B cell (primary cell): ENCODE data around the gene PLCG2. TPM values are rescaled to one million over a fixed set of nuclear protein-coding genes. Genes with fewer than 3 reads are reported as not detected.

Experiments
- ATAC-seq: fragments of 200-7000 bp; cut with Tn5 transposase; one replicate; pipeline ENCODE4 v1.10.0; 2021; ENCODE audit warnings: low read depth, mild to moderate bottlenecking, moderate number of reproducible peaks, moderate library complexity
- CTCF ChIA-PET: fragments of 350-600 bp; sonication (Branson Sonifier 250); formaldehyde crosslinking; loops from one replicate; lab custom pipeline; 2021; ENCODE audit warnings: antibody characterized with exemption, inconsistent platforms; lab: Charles Lee
- POLR2A ChIA-PET: fragments of 350-600 bp; sonication (Branson Sonifier 250); formaldehyde crosslinking; loops from one replicate; lab custom pipeline; 2021; ENCODE audit warnings: antibody characterized with exemption; lab: Charles Lee
- DNase-seq: peaks from one replicate; pipeline ENCODE4 v3.0.0; 2013
- H2AFZ ChIP-seq: 2 replicates; pipeline ENCODE4 v1.6.1; 2012; ENCODE audit warnings: mild to moderate bottlenecking, low read depth, low read length; ENCODE audit not compliant: insufficient read depth, poor library complexity, severe bottlenecking
- H3K27ac ChIP-seq, 2 donors: 1 replicate in 1 of 2; 2 replicates in 1 of 2; pipeline ENCODE4 v1.5.1; 2012 to 2013; ENCODE audit warnings: low read length in 2 of 2, mild to moderate bottlenecking in 2 of 2, moderate library complexity in 1 of 2
- H3K27me3 ChIP-seq, 4 experiments: fragments of 200-600 bp in 1 of 4; sonication (generic) in 1 of 4; replicated peaks in 1 of 4; 1 replicate in 2 of 4; 2 replicates in 2 of 4; pipeline versions ENCODE4 v1.6.1 to v1.7.0; 2013 to 2016; ENCODE audit warnings: low read length in 3 of 4, mild to moderate bottlenecking in 2 of 4, mixed read lengths in 1 of 4, moderate library complexity in 1 of 4; ENCODE audit not compliant: insufficient read depth in 4 of 4, control insufficient read depth in 3 of 4; ENCODE audit errors: control extremely low read depth in 1 of 4
- H3K36me3 ChIP-seq, 2 experiments: replicated peaks in 1 of 2; 1 replicate in 1 of 2; 2 replicates in 1 of 2; pipeline versions ENCODE4 v1.6.1 to v1.7.1; 2013; ENCODE audit warnings: low read length in 1 of 2; ENCODE audit not compliant: insufficient read depth in 2 of 2, control insufficient read depth in 1 of 2; ENCODE audit errors: control extremely low read depth in 1 of 2, extremely low read depth in 1 of 2
- H3K4me1 ChIP-seq, 2 donors: fragments of 200-600 bp in 1 of 2; sonication (generic) in 1 of 2; 1 replicate in 1 of 2; 2 replicates in 1 of 2; pipeline versions ENCODE4 v1.5.1 to v1.6.1; 2013 to 2017; ENCODE audit warnings: low read length in 2 of 2; ENCODE audit not compliant: control insufficient read depth in 2 of 2, insufficient read depth in 2 of 2
- H3K4me2 ChIP-seq: replicated peaks from 2 replicates; pipeline ENCODE3; 2012; ENCODE audit warnings: mild to moderate bottlenecking, low read depth, low read length; ENCODE audit not compliant: poor library complexity, severe bottlenecking
- H3K4me3 ChIP-seq, 5 experiments: fragments of 200-600 bp in 1 of 5; sonication (generic) in 1 of 5; 1 replicate in 3 of 5; 2 replicates in 2 of 5; pipeline versions ENCODE4 v1.5.1 to v1.7.0; 2011 to 2016; ENCODE audit warnings: low read length in 4 of 5, mild to moderate bottlenecking in 4 of 5, low read depth in 2 of 5, control low read depth in 1 of 5, moderate library complexity in 1 of 5; ENCODE audit not compliant: insufficient read depth in 1 of 5; ENCODE audit errors: control extremely low read depth in 1 of 5, extremely low read depth in 1 of 5
- H3K79me2 ChIP-seq: fragments of 200-600 bp; sonication (generic); one replicate; pipeline ENCODE4 v1.6.0; 2016; ENCODE audit warnings: low read length; ENCODE audit not compliant: control insufficient read depth, insufficient read depth
- H3K9ac ChIP-seq: fragments of 200-600 bp; sonication (generic); 2 replicates; pipeline ENCODE4 v1.6.1; 2017; ENCODE audit warnings: mild to moderate bottlenecking, low read length, moderate library complexity
- H3K9me3 ChIP-seq, 3 donors: one replicate each; pipeline versions ENCODE4 v1.6.1 to v1.7.1; 2013; ENCODE audit warnings: low read length in 2 of 3; ENCODE audit not compliant: control insufficient read depth in 2 of 3, insufficient read depth in 1 of 3; ENCODE audit errors: control extremely low read depth in 1 of 3
- H4K20me1 ChIP-seq: 2 replicates; pipeline ENCODE4 v1.6.0; 2012; ENCODE audit warnings: mild to moderate bottlenecking, low read length; ENCODE audit not compliant: insufficient read depth, control insufficient read depth, poor library complexity, severe bottlenecking
- H3K27ac Mint-ChIP-seq: one replicate; pipeline ENCODE4 v1.8.0; 2021; ENCODE audit warnings: mixed read lengths
- H3K27me3 Mint-ChIP-seq: one replicate; pipeline ENCODE4 v1.8.0; 2021; ENCODE audit warnings: mixed read lengths
- H3K4me1 Mint-ChIP-seq: one replicate; pipeline ENCODE4 v1.8.0; 2021; ENCODE audit warnings: mixed read lengths
- H3K4me3 Mint-ChIP-seq: one replicate; pipeline ENCODE4 v1.8.0; 2021; ENCODE audit warnings: mixed read lengths
- H3K9me3 Mint-ChIP-seq: one replicate; pipeline ENCODE4 v1.8.0; 2022; ENCODE audit warnings: mixed read lengths; ENCODE audit not compliant: insufficient read depth
- CTCF ChIP-seq: fragments of 200-600 bp; IDR thresholded peaks from one replicate; pipeline ENCODE4 v1.8.0; 2022; ENCODE audit warnings: antibody characterized with exemption, mild to moderate bottlenecking
- EZH2 ChIP-seq: IDR thresholded peaks from 2 replicates; pipeline ENCODE4 v1.6.1; 2012; ENCODE audit warnings: borderline replicate concordance, low read depth, mild to moderate bottlenecking, moderate library complexity, low read length; ENCODE audit not compliant: insufficient read depth, poor library complexity, severe bottlenecking
- WGBS: methylation state at CpG from one replicate; pipeline ENCODE4 v1.1.5; 2013; ENCODE audit warnings: missing lambda C conversion rate; ENCODE audit not compliant: insufficient coverage; 5-methylcytosine and 5-hydroxymethylcytosine counted together
- intact Hi-C: fragments of 100-400 bp; cut with micrococcal nuclease; formaldehyde crosslinking; loops from one replicate; pipeline ENCODE4 v1.10.0; 2022
- polyA plus RNA-seq: library from polyadenylated mRNA; depleted of rRNA; stranded (reverse); fragments of >200 nt; gene quantifications from 2 replicates; pipeline ENCODE4 v1.2.3, GENCODE V29; 2012
- total RNA-seq, 2 donors: library from RNA; stranded (reverse); fragments of 120-200 nt in 1 of 2; gene quantifications; 1 replicate in 1 of 2; 2 replicates in 1 of 2; pipeline versions ENCODE4 v1.2.3 to v1.2.4, GENCODE V29; 2013 to 2022

Gene PLCG2
- total and polyA plus RNA-seq, 2 donors (not counting 1 experiment from before 2014, with no cell fraction given) = 194 to 812 TPM

- Histone ChIP-seq H3K4me1 (no peaks in the 10 kb centered on the region), H3K4me2 (no peak overlapping the region), H3K9me3 (peaks cover 5 to 10% (median 9%) of the 10 kb centered on the region in 3 donors), H4K20me1 (peaks cover 19% of the 10 kb centered on the region), H3K27ac (no peak overlapping the region), H3K27me3 (no peaks in the 10 kb centered on the region), H3K9ac (no peak overlapping the region), H3K4me3 (no peak overlapping the region), H2AFZ (no peak overlapping the region), H3K36me3 (peaks cover 36 to 98% of the 10 kb centered on the region in 2 experiments), H3K79me2 (no peaks in the 10 kb centered on the region)
- ChIA-PET CTCF (interaction anchor here (1.6 kb wide), 1 partner anchor 28 kb away, joined by 4 read pairs; no protein-coding TSS in a partner anchor), POLR2A (no interaction called here)
- intact Hi-C loops = no loop called here
- 100% methylated on average over 2 of the region's 5 CpGs for WGBS
- Mint-ChIP-seq H3K27ac (peak overlapping the region; percentile 20), H3K27me3 (no peaks in the 10 kb centered on the region), H3K4me3 (no peak overlapping the region), H3K9me3 (peaks cover 6% of the 10 kb centered on the region), H3K4me1 (no peaks in the 10 kb centered on the region)
- ATAC-seq (no peak), DNase-seq (no peak)
- no peak for TF ChIP-seq CTCF
- TF ChIP-seq EZH2 = no peak
These were observed 167.1 kb downstream of the PLCG2 start for GRCh38 chr16:81946206-81946605.

- intact Hi-C loops = no loop called here
- no peak overlapping the region for H3K9ac ChIP-seq
- no peak overlapping the region for H3K4me2 ChIP-seq
- H3K36me3 ChIP-seq = peaks cover 29 to 97% of the 10 kb centered on the region in 2 experiments
- no CpG with 5 or more reads among the region's 2 CpGs for WGBS
- peaks cover 5 to 15% (median 12%) of the 10 kb centered on the region in 3 donors for H3K9me3 ChIP-seq
- H2AFZ ChIP-seq = no peak overlapping the region
- Mint-ChIP-seq H3K27me3 (no peaks in the 10 kb centered on the region), H3K27ac (no peak overlapping the region), H3K9me3 (peaks cover 6% of the 10 kb centered on the region), H3K4me1 (no peaks in the 10 kb centered on the region), H3K4me3 (no peak overlapping the region)
- POLR2A ChIA-PET = no interaction called here
- DNase-seq (no peak), ATAC-seq (no peak)
- no peak overlapping the region for H3K27ac ChIP-seq
- no peaks in the 10 kb centered on the region for H3K79me2 ChIP-seq
- H3K4me3 ChIP-seq = no peak overlapping the region
- TF ChIP-seq CTCF (no peak), EZH2 (no peak)
- CTCF ChIA-PET = no interaction called here
- no peaks in the 10 kb centered on the region for H3K4me1 ChIP-seq
- H3K27me3 ChIP-seq = no peaks in the 10 kb centered on the region
- H4K20me1 ChIP-seq = peaks cover 13% of the 10 kb centered on the region
These were observed 172.5 kb downstream of the PLCG2 start for GRCh38 chr16:81951564-81951963.
